IPS DF 4.7 (cell line): ENCODE results near the gene DOK3.

Experiments
- DNase-seq: peaks from one replicate; pipeline ENCODE4 v3.0.0-alpha.2; 2013; ENCODE audit warnings: low spot score; ENCODE audit errors: extremely low read depth

DOK3 gene

DNA sequence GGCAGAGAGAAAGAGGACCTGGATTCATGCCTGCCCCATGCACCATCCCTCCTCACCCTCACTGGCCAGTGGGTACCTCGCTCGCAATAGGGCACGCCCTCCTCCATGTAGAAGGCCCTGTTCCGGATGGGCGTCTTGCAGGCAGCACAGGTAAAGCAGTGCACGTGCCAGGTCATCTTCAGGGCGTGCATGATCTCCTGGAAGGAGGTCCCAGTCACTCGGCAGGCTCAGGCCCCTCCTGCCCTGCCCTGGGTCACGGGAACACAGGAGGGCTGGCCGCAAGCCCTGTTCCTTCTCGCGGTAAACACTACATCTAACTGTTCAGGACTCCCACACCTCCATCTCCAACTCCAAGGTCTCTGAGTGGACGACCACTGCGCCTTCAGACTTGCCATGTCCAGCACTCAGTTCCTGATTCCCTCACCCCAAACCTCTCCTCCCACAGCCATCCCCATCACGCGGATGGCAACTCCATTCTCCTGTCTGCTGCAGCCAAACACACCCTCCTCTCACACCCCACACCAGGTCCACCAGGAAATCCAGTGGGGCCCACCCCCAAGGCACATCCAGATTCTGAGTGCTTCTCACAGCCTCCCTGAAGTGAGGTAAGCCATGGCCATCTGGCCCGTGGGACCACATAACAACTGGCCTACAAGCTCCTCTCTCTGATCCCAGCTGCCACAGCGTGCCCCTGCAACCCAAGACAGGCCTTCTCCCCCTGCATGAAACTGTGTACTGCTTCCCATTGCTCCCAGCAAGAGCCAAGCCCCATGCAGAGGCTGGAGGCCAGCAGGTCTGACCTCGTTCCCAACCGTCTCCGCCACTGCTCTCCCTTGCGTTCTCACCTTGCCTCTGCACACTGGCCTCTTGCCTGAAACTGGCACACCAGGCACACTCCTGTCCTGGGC, 25.4 kb downstream of the DOK3 start:
- DNase-seq: no peak

DNA sequence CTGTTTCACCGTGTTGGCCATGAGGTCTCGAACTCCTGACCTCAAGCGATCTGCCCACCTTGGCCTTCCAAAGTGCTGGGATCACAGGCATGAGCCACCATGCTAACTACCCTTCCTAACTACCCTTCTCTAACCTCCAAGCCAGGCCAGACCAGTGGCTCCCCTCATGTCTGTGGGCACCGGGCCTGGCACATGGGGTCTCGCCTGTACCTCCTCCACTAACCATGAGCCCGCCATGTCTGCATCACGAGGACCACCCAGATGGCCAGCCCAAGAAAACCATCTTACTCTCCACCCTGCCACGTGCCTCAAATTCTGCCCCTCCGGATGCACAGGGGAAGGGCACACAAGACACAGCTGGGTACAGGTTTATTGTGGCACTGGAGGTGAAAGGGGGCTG, 26.6 kb downstream of the DOK3 start:
- no peak for DNase-seq

DNA sequence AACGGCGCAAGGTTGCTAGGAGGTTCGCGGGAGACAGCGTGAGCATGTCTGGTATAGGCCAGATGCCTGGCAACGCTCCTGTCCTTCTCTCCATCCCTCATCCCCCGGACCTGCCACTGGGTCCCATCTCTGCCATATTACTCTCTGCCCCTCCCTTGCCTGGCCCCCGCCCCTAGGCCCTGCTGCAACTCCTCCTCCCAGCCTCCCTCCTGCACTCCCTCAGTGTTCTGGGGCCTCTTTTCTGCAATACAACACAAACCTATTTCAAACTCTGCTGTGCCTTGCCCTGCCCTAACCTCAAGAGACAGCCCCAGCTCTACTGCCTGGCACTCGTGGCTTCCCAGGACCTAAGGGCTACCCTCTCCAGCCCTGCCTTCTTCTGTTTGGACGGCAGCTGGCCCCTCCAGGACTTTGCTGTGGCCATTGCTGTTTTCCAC, 27.2 kb downstream of the DOK3 start:
- DNase-seq: no peak

DNA sequence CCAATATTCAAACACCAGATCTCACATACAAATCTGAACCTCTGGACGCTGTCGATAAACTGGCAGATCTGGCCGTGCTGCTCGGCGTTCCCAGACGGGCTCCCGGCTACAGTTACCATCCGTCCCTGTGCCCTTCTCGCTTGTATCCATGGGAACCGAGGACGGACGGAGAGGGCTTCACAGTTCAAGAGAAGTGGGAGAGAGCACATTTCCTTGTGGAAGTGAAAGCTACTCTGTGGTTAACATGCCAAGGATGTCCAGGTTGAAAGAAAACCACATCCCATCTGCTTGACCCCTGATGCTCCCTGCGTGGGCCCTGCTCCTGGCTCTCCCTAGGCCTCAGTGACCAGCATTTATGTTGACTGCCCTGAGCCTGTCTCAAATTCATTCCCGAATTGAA, 29.9 kb downstream of the DOK3 start:
- no peak for DNase-seq

DNA sequence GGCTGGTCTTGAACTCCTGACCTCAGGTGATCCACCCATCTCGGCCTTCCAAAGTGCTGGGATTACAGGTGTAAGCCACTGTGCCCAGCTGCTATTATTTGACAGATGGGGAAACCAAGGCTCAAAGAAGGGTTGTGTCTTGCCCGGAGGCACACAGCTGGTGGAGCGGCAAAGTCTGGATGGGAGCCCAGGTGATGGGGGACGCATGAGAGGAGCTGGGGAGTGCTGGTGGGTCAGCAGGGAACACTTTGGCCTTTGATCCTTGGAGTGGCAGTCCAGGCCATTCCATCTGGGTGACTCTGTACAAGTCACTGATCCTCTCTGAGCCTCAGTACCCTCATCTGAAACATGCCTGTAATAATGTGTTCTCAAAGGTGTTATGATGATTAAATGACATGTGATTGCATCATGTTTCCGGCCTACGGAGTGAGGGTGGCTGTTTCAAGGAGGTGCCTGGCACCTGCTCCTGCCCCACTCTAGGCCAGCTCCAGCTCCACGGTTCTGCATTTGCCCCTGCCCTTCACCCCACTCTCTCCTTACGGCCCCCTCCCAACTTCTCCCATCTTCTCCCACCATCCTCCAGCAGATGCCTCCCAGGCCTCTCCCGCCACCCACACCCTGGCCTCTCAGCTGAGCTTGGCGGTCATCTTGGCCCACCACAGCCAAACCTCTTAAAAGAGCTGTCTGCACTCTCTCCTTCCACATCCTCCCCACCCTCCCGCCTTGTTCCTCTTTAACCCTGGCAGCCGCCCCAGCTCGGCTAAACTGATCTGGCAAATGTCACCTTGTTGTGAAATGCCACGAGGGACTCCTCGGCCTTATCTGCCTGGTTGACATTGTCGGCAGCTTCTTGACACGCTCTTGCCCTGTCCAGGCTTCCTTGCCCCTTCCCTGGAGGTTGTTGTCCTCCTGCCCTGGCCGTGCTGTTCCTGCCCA, 30.6 kb downstream of the DOK3 start:
- DNase-seq: no peak

DNA sequence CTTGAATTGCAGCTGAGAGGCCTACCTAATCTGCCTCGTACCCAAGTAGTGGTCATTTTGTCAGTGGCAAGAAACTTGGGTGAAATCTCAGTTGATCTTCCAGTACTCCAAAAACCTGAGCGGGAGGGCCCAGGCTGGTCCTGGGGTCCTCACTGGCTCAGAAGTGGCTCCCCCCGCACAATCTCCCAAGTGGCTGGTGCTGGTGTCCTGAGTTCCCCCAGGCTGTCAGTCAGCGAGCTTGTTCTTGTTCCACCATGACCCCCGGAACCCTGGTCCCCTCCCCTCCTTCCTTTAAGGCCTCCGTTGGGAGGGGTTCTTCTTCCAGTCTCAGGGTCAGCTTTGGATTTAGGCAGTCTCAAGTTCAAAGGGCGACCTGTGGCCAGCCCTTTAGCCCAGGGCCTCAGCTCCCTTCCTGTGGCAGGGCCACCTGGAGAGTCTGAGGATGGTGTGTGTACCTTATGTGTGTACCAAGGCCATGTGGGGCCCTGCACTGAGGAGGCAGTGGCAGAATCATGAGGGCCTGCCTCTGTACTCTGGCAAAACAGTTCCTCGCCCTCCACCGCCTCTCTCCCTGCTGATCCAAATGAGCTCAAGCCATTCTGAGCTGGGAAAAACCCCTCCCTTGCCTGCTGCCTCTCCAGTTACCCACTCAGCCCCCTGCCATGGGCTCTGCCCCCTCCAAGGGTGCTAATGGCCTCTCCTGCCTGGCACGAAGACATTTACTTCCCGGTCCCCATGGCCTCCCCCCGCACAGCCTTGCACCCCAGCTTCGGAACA, 31.7 kb downstream of the DOK3 start:
- no peak for DNase-seq

DNA sequence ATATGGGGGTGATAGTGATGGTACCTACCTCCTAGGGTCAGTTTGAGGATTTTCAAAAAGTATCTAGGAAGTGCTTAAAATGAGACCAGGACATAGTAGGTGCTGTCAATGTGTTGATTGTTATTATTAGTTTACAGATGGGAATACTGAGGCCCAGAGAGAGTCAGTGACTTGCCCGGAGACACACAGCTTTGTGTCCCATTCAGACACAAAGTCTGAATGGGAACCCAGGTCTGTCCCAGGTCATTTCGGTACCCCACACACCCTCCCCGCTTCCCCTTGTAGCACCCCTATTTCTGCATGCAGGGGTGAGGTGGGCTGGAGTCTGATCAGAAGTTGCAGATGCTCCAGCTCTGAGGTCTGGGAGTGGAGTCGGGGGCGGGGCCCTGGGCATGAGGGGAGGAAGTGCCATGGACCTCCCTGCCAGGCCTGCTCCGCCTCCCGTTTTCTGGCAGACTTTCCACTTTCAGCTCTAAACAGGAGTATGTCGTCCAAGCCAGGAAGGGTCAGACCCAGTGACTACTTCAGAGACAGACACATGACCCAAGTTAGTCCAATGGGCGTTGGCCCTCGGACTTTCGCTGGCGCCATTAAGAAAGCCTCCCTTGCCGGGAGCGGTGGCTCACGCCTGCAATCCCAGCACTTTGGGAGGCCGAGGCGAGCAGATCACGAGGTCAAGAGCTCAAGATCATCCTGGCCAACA, 32.9 kb downstream of the DOK3 start:
- no peak for DNase-seq

DNA sequence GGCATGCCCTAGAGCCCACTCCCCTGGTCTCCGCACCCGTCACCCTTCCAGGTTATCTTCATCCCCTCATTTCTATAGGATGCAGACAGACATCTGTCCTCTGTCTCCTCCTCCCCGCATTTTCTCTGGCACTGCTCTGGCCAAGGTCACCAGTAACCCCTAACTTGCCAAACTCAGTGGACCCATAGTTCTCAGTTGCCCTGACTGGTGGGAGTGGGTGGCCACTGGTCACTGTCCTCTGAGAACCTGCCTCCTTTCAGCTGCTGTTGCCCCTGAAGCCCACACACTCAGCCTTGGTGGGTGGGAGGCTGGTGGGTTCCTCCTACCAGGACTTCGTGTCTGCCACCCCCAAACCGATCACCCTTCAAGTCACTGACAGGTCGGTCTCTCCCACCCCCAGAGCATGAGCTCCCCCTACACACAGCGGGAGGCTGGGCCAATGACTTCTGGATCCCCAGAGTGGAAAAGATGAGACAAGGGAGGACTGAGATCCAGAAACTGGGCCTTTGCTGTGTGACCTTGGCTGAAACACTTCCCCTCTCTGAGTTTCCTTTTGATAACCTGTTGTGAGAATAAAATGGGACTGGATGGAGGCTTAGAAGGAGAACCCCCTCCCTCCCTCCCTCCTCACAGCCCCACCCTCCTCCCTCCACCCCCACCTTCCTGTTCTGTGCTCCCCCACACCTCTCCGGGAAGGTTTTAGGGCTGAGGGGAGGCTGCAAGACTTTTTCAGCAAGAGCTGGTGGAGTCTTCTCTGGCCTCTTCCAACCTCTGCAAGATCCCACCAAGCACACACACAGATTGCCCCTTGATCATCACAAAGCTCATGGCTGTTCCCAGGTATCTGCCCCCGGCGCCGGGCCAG, 33.8 kb downstream of the DOK3 start:
- DNase-seq: no peak

DNA sequence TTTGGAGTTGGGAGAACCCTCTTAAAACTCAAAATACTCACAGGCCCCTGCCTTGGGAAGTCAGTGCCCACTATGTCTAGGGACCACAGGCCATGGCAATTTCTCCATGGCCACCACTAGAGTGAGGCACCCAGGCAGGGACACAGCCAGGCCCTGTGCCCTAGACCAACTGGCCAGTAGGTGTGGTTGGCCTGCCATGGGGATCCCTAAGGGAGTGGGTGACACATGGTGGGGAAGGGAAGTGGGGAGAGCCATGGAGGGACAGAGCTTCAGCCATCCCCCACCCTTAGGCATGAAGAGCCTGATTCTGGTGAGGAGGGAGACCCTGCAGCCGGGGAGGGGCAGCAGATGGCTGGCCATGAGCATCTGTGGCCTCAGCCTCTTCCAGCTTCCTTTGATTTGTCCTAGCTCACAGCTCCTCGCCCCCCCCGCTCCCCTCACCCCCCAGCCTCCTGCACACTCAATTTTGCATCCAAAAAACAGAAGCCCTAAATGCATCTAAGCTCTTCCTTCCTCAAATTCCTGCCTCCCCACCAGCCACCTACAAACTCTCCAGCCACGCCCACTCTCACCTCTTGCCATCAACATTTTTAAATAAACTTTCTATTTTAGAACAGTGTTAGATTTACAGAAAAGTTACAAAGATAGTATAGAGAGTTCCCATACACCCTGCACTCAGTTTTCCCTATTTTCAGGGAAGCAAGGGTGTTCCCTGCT, 34.6 kb downstream of the DOK3 start:
- DNase-seq: no peak

DNA sequence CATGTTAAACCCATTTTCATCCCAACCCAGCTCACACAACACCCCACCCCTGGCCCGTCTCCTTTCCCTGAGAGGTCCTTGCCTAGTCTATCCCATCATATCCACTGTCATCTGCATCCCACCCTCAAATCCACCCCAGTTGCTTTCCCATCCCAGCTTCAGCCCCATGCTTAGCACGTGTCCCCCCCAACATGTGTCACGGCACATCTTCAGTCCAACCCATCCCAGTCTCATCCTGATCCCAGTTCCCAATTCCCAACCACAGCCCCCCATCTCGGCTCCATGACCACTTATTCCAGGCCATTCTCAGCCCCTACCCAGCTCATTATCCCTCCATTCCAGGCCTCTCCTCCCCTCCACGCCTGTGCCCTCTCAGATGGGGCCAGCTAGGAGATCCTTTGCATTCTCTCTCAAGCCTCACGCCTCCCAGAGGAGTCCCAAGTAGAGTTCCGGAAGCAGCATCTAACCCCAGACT, 35.6 kb downstream of the DOK3 start:
- no peak for DNase-seq

DNA sequence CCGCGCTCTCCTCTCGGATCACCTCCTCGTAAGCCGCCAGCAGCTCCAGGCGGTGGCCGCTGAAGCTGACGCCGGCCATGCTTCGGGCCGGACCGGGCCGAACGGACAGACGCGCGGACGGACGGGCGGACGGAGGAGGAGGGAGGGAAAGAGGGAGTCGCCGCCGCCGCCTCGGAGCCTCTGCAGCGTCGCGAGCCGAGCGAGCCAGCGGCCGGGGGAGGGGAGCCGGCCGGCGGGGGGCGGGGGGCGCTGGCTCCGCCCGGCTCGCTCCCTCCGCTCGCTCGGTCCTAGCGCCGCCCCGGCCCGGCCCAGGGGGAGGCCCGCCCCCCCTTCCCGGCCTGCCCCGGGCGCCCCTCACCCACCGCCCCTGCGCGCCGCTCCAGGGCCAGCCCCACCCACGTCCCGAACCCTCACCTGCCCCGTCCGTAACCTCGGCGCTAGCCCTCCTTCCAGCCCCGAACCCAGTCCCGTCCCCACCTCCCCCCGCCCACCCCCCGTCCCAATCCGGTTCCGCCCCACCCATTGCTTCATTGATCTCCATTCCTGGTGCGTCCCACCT, 36.1 kb downstream of the DOK3 start, which contains the start of gene DBN1:
Gene DBN1 (minus strand): TSS at position 192 of the 559 bp plus-strand sequence. CDS start 113 bp downstream, at position 79.
- no peak for DNase-seq

DNA sequence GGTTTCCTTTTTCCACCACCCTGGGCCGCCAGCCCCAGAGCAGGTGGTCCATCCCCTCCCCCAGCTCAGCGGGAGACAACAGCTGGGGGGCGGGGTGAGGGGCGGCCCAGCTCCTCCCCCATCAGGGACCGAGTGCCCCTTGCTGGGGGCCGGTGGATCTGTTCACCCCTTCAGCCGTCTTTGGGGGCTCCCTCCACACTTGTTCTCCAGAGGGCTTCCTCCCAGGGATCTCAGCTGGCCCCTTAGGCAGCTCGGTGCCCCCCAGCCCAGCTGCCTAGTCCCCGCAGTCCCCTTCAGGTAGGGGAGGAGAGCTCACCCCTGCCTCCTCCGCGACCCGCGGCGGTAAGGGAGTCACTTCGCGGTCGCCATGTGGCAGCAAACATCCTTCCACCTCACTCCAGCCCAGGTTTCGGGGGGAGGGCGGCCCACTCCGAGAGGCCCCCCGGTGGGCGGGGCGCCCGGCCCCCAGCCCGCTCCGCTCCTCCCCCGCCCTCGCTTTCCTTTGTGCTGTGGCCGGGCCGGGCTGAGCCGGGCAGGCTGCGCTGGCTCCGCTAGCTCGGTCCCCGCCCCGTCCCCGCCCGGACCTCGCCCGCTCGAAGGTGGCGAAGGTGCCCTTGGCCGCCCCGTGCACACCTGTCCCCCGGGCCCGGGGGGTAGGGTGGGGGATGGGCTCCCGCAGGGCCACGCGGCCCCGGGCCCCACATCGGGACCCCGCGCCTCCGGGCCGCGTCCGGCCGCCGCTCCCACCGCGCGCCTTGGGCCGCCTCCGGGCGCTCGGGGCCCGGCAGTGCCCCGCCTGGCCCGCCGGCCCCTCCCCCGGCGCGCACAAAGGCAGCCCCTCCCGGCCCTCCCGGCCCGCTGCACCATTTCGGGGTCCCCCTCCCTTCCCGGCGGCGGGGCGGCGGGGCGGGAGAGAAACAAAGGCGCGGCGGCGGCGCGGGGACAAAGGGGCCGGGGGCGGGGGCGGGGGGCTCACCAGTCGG, 36.9 kb downstream of the DOK3 start:
- no peak for DNase-seq

DNA sequence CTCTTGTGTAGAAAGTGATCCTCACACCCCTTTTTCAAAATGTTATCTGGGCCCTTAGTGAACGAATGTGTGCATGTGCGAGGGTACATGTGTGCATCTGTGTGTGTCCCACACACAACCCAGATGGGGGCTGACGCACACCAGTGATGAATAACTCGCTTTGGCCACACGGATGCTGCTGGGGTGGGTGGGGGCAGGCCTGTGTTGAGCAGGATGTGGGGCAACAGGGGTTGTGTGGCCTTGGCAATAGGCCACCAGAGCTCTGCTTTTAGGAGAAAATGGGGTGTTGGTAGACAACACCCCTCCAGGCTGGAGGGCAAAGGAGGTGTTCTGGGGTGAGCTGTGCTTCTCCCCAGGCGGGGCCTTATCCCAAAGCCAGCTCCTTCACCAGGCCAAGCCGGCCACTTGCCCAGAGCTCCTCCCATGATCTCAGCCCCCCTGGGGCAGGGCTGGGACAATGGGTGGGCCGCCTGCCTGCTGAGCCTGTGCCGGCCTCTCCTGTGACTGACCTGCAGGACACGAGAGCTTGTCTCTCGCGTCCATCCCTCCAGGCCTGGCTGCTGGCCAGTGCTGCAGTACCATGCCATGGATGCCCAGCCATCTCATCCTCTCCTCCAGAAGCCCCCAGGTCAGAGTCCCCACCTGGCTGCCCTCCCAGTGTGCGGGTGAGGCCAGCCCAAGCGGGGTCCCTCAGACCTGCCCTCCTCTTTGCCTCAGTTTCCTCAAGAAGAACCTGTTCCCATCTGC, 37.8 kb downstream of the DOK3 start:
- DNase-seq: no peak

DNA sequence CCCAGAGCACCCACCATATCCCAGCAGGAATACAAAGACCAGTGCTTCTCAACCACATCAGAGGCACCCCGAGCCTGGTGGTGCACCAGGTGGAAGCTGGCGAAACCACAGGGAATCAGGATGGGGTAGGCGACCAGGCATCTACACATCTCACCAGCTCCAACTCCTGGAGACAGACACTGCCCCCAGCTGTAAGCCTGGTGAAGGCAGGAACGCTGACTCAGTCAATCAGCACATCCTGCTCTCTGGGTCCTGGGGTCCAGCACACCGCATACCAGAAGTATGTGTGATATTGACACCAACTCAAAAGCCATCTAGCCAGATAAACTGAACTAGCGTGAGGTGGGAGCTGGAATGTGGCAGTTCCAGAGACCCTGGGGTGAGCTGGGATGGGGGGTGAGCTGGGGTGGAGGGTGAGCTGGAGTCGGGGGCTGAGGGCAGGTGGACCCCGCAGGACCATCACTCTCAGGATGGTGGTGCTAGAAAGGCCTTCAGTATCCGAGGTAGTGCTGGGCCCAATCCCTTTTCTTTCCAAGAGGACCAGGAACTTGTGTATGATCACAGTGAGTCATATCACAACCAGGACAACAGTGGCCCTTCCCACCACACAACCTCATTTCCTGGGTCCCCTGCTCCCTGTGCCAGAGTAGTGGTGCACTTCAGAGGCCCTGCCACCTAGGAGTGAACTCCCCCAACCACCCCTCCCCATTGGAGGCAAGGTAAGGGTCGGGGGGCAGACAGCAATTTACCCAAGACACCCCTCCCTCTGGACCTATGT, 38.7 kb downstream of the DOK3 start:
- no peak for DNase-seq

DNA sequence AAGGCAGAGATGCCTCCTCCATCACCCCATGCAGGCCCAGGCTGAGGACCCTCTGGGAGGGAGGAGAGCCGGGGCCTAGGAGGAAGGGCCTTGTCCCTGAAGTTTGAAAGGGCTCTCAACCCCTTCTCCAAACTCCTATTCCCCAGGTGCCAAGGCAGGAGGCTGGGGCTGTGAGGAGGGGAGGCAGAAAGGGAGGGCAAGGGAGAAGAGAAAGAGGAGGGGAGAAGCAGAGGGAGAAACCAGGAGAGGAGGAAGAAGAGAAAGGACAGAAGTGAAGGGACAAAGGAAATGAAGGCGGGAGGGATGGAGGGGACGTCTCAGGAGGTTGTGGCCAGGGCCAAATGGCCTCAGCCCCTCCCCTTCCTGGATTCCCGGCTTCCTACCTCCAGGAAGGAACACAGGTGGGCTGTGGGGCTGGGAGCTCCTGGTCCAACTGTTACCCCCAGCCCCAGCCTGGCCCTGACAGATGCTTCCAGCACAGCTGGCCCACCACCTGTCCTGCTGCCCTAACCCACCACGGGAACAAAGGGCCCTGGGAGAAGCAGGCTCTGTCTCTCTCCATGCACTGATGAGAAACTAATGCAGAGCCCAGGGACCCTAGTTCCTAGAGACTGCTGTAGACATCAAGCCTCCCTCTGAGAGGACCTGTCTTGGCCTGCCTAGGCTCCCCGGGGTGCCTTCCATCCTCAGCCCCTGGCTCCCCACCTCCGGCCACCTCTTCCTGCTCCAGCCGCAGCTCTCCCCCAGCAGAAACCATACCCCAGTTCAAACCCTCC, 39.7 kb downstream of the DOK3 start:
- no peak for DNase-seq
